CD4-positive, alpha-beta T cell treated with Interleukin-6 for 4 hours (primary cell): ENCODE measurements around the gene SLC2A4.
"Not testable (repeated sequence)": the region's sequence is repeated elsewhere in the genome, so short reads cannot be mapped to it uniquely, and the experiment has no call there.

ENCODE experiments used
- DNase-seq: peaks from one replicate; pipeline ENCODE4 v3.0.0-alpha.2; 2020; ENCODE audit warnings: mixed read lengths

SLC2A4 gene

GRCh38 chr17:7327056-7327455 lies 45.5 kb downstream of the SLC2A4 start:
- no peak for DNase-seq

GRCh38 chr17:7327501-7327900 lies 46.0 kb downstream of the SLC2A4 start:
- DNase-seq, result no peak

- DNase-seq, result no peak
Observed at GRCh38 chr17:7328009-7328408, 46.5 kb downstream of the SLC2A4 start.

GRCh38 chr17:7328840-7329373 lies 47.4 kb downstream of the SLC2A4 start, which contains the start of gene NEURL4:
Gene NEURL4, minus strand, starts transcription at chr17:7329335. Its CDS starts 23 bp downstream, at chr17:7329312.
- peak; percentile 25 for DNase-seq

- DNase-seq, result peak; percentile 98
Observed at GRCh38 chr17:7329374-7329996, 48.0 kb downstream of the SLC2A4 start.

GRCh38 chr17:7329997-7330637 lies 48.6 kb downstream of the SLC2A4 start:
- DNase-seq, result peak; percentile 79

- no peak for DNase-seq
Observed at GRCh38 chr17:7330638-7331015, 49.1 kb downstream of the SLC2A4 start.

- no peak for DNase-seq
Observed at GRCh38 chr17:7332111-7332510, 50.6 kb downstream of the SLC2A4 start.

- not testable (repeated sequence) for DNase-seq
Observed at GRCh38 chr17:7332600-7333069, 51.1 kb downstream of the SLC2A4 start.

- DNase-seq, result no peak
Observed at GRCh38 chr17:7334938-7335538, 53.5 kb downstream of the SLC2A4 start.

GRCh38 chr17:7335765-7336164 lies 54.2 kb downstream of the SLC2A4 start:
- DNase-seq, result not testable (repeated sequence)

- DNase-seq, result peak; percentile 97
Observed at GRCh38 chr17:7336240-7337175, 55.0 kb downstream of the SLC2A4 start, which contains the start of gene ACAP1. Gene ACAP1, plus strand, starts transcription at chr17:7336529. Its CDS starts 206 bp downstream, at chr17:7336735.

GRCh38 chr17:7337600-7337999 lies 56.1 kb downstream of the SLC2A4 start:
- not testable (repeated sequence) for DNase-seq
